Liver (tissue), 2 donors: ENCODE measurements around the gene INPP5J.

Source experiments
- YY1 ChIP-seq: IDR thresholded peaks from 2 replicates; pipeline ENCODE4 v1.6.1; 2016; ENCODE audit warnings: antibody characterized with exemption, mild to moderate bottlenecking
- TF ChIP-seq, protein P1 (sequence below): fragments of 150-350 bp; IDR thresholded peaks from 2 replicates; pipeline ENCODE4 v1.5.1; 2017; ENCODE audit warnings: improper control_type of control experiment, low read depth, low read length; ENCODE audit not compliant: missing input control
- TF ChIP-seq, protein P2 (sequence below): IDR thresholded peaks from 2 replicates; pipeline ENCODE4 v1.6.1; 2016; ENCODE audit warnings: antibody characterized with exemption
- donor health status: healthy.

DNA sequence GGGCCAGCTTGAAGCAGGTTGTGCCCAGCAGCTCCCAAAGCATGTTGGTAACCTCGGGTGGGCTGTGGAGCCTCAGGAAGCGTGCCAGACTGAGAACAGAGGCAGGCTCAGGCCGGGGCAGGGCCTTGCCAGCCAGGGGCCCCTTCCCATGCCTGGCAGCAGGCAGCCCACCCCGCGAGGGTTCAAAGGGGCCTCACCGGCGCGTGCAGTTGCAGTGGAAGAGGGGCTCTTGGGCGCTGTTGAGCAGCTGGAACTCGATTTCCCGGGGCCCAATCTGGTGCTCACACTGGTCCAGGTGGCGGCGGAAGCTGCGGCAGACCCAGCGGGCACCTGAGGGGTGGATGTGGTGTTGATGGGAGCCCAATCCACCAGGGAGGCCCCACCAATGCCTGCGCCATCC lies 13.9 kb downstream of the INPP5J start:
- TF ChIP-seq, protein P1, sequence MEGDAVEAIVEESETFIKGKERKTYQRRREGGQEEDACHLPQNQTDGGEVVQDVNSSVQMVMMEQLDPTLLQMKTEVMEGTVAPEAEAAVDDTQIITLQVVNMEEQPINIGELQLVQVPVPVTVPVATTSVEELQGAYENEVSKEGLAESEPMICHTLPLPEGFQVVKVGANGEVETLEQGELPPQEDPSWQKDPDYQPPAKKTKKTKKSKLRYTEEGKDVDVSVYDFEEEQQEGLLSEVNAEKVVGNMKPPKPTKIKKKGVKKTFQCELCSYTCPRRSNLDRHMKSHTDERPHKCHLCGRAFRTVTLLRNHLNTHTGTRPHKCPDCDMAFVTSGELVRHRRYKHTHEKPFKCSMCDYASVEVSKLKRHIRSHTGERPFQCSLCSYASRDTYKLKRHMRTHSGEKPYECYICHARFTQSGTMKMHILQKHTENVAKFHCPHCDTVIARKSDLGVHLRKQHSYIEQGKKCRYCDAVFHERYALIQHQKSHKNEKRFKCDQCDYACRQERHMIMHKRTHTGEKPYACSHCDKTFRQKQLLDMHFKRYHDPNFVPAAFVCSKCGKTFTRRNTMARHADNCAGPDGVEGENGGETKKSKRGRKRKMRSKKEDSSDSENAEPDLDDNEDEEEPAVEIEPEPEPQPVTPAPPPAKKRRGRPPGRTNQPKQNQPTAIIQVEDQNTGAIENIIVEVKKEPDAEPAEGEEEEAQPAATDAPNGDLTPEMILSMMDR, result no peak
- TF ChIP-seq, protein P2, sequence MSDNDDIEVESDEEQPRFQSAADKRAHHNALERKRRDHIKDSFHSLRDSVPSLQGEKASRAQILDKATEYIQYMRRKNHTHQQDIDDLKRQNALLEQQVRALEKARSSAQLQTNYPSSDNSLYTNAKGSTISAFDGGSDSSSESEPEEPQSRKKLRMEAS, result no peak
- no peak for TF ChIP-seq YY1
